GM12878 (cell line): ENCODE results near the gene RAB3A.

Source experiments
- CREM ChIP-seq: IDR thresholded peaks from 2 replicates; pipeline ENCODE4 v1.6.1; 2014; ENCODE audit warnings: antibody characterized with exemption, low read depth
- CTCF ChIP-seq, 3 experiments: IDR thresholded peaks in 2 of 3; conservative IDR thresholded peaks in 1 of 3; 2 replicates each; pipeline ENCODE4 v1.5.1; 2011; ENCODE audit warnings: low read depth in 3 of 3, low read length in 3 of 3, mild to moderate bottlenecking in 3 of 3, control low read depth in 2 of 3, moderate library complexity in 2 of 3, inconsistent platforms in 1 of 3, mixed read lengths in 1 of 3; ENCODE audit not compliant: control insufficient read depth in 2 of 3, insufficient read depth in 1 of 3; ENCODE audit errors: extremely low read depth in 1 of 3
- HDGF ChIP-seq: fragments of 450-650 bp; IDR thresholded peaks from 2 replicates; pipeline ENCODE4 v1.6.1; 2016; ENCODE audit warnings: antibody characterized with exemption
- LARP7 ChIP-seq: fragments of 450-650 bp; IDR thresholded peaks from 2 replicates; pipeline ENCODE4 v1.6.1; 2017; ENCODE audit warnings: mild to moderate bottlenecking
- MAX ChIP-seq: IDR thresholded peaks from 2 replicates; pipeline ENCODE4 v1.6.1; 2012; ENCODE audit warnings: low read depth, low read length, improper control_type of control experiment
- PKNOX1 ChIP-seq: fragments of 450-650 bp; IDR thresholded peaks from 2 replicates; pipeline ENCODE4 v1.6.1; 2016; ENCODE audit warnings: mild to moderate bottlenecking
- YY1 ChIP-seq: IDR thresholded peaks from 2 replicates; pipeline ENCODE4 v1.6.1; 2011; ENCODE audit warnings: low read depth, mild to moderate bottlenecking, low read length
- TF ChIP-seq, protein P1 (sequence below): IDR thresholded peaks from 2 replicates; pipeline ENCODE4 v1.6.1; 2012; ENCODE audit warnings: low read depth, low read length, improper control_type of control experiment

DNA sequence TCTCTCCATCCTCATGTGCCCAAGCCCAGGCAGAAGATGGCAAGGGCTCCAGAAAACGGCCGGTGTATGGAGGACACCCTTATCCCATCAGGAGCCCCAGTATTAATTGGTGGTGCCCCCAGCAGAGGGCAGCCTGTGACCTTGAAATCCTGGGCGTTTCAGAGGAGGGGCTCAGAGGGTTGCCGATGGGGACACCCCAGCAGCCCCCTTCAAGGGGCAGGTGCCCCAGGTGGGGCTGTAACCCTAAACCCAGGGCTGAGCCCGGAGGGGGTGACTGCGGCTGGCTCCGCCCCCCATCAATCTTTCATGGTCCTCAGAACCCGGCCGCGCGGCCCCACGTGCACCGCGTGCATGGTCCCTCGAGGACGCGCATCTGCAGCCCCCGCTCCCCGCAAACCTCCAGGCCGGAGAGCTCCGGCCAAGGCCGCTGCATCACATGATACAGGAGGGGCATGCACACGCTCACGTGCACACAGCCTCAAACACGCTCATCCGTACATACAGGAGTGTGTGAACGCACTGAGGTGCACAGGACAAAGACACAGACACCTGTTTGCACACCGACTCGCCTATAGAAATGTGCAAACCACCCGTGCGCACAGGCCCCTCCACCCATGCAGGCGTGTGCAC is 949 bp downstream of the RAB3A start:
- no peak for TF ChIP-seq CREM
- TF ChIP-seq, protein P1, sequence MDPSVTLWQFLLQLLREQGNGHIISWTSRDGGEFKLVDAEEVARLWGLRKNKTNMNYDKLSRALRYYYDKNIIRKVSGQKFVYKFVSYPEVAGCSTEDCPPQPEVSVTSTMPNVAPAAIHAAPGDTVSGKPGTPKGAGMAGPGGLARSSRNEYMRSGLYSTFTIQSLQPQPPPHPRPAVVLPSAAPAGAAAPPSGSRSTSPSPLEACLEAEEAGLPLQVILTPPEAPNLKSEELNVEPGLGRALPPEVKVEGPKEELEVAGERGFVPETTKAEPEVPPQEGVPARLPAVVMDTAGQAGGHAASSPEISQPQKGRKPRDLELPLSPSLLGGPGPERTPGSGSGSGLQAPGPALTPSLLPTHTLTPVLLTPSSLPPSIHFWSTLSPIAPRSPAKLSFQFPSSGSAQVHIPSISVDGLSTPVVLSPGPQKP = no peak
- peak; percentile 83 for TF ChIP-seq PKNOX1
- TF ChIP-seq LARP7 = no peak
- peak; percentile 24 to 48 (median 41); a peak in 4 of 6 replicates for TF ChIP-seq CTCF (IDR thresholded peaks at IDR 0.05 in 2 of 3, conservative IDR thresholded peaks at IDR 0.05 in 1 of 3; ENCODE audit: control insufficient read depth in 2 of 3, extremely low read depth in 1 of 3, insufficient read depth in 1 of 3, low read depth in 3 of 3, low read length in 3 of 3)
- TF ChIP-seq HDGF = no peak
- TF ChIP-seq MAX = peak; percentile 75
- TF ChIP-seq YY1 = no peak
